HG03175 (cell line): ENCODE data around the gene ARL6.

ENCODE experiments used
- ATAC-seq: cut with Tn5 transposase; IDR thresholded peaks from one replicate; pipeline ENCODE4 v1.9.1; 2021; ENCODE audit warnings: mild to moderate bottlenecking, moderate library complexity; ENCODE audit not compliant: unreplicated experiment

The ARL6 gene, protein sequence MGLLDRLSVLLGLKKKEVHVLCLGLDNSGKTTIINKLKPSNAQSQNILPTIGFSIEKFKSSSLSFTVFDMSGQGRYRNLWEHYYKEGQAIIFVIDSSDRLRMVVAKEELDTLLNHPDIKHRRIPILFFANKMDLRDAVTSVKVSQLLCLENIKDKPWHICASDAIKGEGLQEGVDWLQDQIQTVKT

GRCh38 chr3:97764407-97765238, at the start of gene ARL6:
Gene ARL6 (plus strand): TSS chr3:97764758. CDS start chr3:97768108, 3,350 bp downstream.
- peak; percentile 94 for ATAC-seq

- peak; percentile 93 for ATAC-seq
Measured at GRCh38 chr3:97719156-97719821, 45.3 kb upstream of the ARL6 start.

GRCh38 chr3:97720417-97720816, 44.1 kb upstream of the ARL6 start:
- ATAC-seq = no peak

GRCh38 chr3:97721446-97721845, 43.1 kb upstream of the ARL6 start:
- ATAC-seq = no peak

GRCh38 chr3:97736928-97737327, 27.6 kb upstream of the ARL6 start:
- ATAC-seq = no peak

DNA sequence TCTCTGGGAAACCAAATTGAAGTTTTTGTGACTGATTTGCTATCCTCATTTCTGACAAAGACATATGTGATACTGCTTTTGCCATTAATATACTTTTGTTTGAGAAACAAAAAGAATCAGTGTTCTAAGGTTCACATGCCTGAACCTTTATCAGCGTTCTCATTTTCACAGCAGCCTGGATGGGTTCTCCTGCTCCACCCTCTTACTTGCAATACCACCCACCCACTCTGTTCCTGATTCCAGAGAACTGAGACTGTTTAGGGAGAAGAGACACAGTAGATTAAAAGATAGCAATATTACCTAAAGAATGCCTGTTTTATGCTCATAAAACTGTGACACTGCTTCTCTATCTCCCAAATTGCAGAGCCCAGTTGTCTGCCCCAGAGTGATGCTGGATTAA, 25.8 kb upstream of the ARL6 start:
- ATAC-seq = no peak

DNA sequence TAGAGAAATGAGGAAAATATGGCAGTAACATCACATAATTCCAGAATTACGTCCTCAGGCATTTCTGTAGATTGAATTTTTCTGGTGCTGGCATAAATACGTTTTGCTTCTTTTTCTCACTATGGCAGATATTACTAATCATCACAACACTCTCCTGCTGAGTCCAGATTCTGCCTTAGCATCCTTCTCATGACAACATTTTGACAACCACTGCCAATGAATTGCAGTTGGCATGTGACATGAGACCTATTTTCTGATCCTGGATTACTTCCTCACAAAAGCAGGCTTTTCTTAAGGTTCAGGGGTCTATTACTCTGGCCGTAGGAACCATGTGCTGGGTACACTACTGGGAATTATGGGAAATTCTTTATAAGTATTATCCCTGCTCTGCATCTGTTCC, 22.5 kb upstream of the ARL6 start:
- no peak for ATAC-seq

GRCh38 chr3:97744289-97744688, 20.3 kb upstream of the ARL6 start:
- ATAC-seq = no peak

- ATAC-seq = peak; percentile 56
Measured at GRCh38 chr3:97763586-97764406, 762 bp upstream of the ARL6 start.

- ATAC-seq = no peak
Measured at GRCh38 chr3:97765336-97765735, 778 bp downstream of the ARL6 start.

- no peak for ATAC-seq
Measured at GRCh38 chr3:97772926-97773325, 8.4 kb downstream of the ARL6 start.

DNA sequence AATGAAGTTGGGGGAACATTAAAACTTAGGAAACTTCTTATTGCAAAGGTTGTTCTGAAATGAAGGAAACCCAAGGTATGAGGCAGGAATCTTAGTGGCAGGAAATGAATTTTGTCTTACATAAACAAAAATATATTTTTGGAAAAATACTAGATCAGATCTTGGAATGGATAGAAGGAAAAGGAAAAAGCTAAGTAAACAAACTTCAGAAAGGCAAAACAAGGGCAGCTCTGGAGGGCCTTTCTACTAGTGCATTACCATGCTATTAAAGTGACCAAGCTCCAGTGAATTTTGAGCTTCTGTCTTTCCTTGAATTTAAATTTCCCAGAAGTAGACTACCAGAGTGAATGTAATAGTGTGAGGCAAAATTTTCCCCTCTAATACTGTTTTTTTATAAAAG, 13.6 kb downstream of the ARL6 start:
- ATAC-seq = no peak

DNA sequence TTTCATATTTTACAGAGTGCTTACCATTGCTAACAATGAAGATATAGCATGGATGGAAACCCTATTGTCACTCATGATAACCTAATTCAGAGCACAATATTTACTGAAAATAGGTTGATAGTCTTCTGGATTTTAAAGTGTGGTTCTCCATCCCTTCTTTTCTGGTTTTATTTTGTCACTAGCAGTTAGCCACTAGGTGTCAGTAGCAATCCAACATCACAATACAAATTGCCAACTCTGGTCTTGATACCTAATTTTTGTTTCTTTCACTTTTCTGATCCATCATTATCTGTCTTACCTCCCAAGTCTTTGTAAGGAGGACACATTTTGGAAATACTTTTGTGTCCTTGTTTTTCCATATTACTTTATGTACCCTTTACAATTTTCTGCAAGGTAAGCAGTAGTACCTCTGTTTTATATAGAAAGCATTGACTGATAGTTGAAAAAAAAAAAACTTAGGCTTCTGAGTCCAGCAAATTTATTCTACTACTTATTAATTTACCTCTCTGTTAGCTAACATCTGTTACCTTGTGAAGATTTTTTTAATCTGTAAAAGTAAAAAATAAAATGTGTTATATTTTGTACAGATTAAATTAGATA, 29.0 kb downstream of the ARL6 start:
- peak; percentile 88 for ATAC-seq

- ATAC-seq = no peak
Measured at GRCh38 chr3:97795951-97796350, 31.4 kb downstream of the ARL6 start.

- ATAC-seq = no peak
Measured at GRCh38 chr3:97804471-97804870, 39.9 kb downstream of the ARL6 start.

DNA sequence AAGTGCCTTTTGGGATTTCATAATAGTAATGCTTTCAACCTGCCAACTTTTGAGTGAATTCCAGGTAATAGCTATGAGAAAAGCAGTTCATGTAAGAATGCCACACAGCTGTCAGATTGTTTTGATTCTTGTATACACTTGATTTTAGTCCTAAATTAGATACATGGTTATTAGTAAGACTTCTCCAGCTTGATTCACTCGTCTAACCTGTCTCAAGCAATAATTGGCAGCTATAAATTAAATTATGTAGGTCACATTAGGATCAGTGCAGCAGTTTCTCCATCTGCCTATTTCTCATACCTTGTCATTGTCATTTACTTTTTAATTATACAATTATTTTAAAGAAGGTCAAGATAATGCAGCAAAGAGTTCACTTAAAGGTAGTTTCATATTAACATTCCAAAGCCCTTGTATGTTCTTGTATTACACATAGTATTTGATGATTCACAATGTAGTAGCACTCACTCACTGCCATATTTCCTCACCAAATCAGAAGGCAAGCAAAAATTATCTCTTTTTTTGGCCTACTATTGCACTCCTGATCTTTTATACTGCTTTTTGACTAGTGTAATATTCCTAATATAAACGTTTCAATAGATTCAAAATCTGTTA, 46.3 kb downstream of the ARL6 start:
- ATAC-seq = no peak

DNA sequence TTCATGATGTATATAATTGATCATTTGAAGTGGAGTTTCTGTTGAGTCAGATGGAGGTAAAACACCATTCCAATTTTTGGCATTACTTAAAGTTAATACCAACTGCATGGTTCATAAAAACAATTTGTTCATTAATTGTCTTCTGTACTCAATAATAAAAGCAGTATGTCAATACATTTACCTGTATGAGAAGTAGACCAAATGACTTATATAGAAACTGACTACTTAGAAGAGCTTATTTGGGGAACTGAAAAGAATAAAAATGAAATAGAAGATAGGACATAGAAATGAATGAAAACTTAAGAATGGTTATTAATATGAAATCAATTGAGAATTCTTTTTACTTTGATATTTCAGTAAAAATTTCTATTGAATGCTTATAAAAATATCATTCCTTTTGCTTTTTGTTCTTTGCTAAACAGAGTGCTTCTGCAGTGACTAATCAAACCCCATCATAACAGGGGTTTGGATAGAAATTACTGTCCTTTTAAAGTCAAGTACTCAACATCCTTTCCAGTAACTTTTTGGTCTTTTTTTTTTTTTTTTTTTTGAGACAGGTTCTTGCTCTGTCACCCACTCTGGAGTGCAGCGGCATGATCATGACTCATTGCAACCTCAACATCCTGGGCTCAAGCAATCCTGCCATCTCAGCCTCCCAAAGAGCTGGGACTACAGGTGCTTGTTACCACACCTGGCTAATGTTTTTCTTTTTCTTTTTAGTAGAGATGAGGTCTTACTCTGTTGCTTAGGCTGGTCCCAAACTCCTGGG, 50.8 kb downstream of the ARL6 start:
- no peak for ATAC-seq

DNA sequence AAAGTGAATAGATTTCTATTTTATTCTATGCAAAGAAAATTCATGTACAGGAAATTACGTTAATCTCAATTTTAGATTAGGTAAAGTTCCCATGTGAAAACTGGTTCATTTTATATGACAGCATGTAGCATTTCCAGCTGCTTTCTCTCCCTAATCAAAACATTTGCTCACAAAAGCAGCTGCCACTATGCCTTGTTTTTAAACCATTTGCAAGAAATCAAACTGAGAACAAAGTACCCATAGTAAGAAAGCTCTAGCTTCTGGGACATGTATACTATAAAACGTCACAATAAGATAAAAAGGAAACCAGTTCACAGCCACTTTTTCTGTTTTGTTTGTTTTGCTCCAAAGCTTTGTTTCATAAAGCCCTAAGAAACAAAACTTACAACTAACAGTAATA, 52.3 kb downstream of the ARL6 start:
- no peak for ATAC-seq

GRCh38 chr3:97817965-97818364, 53.4 kb downstream of the ARL6 start:
- no peak for ATAC-seq

DNA sequence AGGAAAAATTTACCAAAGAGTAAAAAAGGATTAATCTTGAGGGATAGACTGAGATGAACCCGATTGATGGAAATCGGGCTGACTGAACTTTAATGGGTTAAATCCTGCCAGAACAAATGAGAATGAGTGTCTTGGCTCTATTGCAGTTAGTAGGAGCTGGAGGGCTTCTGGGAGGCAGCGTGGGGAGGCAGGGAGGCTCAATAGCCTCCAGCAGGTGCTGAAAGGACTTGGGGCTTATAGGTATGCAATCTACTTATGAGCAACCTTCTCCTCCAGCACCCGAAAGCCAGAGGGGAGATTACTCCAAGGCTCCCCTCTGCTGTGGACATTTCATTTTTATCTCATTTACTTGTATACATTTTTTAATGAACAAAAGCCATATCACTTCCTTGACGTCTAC, 56.2 kb downstream of the ARL6 start:
- ATAC-seq = no peak
